ENCODE results near the gene KLHL11. TPM values are rescaled to one million over a fixed set of nuclear protein-coding genes. Genes with fewer than 3 reads are reported as not detected.
A peak's percentile ranks its signal among the peaks of the same experiment; 100 is the strongest.

KLHL11 gene
- total RNA-seq (1 to 10 TPM; 2.1 to 3.4 (median 2.5) TPM), polyA plus RNA-seq (1 to 10 TPM; 1.1 to 6.1 (median 1.4) TPM)
- long read RNA-seq, donor 1, partial matches to known transcripts = 0 of 1 reads
- long read RNA-seq, donor 1, other reads (novel, unspliced or antisense) = 1 of 1 reads
- long read RNA-seq, donor 2 = 0 reads

- peak; percentile 91 to 94 for DNase-seq
- H3K27ac ChIP-seq = peak within 1 kb of the TSS; percentile 85
- WGBS, 3 donors = 0 to 1% (median 1%) methylated on average over 79 to 90 of the region's 90 CpGs
- no peaks in the 10 kb centered on the region for H3K27me3 ChIP-seq (ENCODE audit: insufficient read depth in 3 of 3, low read length in 2 of 3)
- peaks cover 2 to 32% of the 10 kb centered on the region in 2 donors for H3K36me3 ChIP-seq (ENCODE audit: insufficient read depth in 1 of 2, low read depth in 1 of 2)
- peaks cover 34% of the 10 kb centered on the region for H3K4me1 ChIP-seq
- TF ChIP-seq CTCF (IDR thresholded peaks at IDR 0.05) = no peak
- peak; percentile 97 to 98 (median 97) for ATAC-seq
- intact Hi-C loops (cut with DNase I) = no loop called here
- no peaks in the 10 kb centered on the region for H3K9me3 ChIP-seq
- peak within 1 kb of the TSS; percentile 86 for H3K4me3 ChIP-seq
These were observed at the start of gene KLHL11 for GRCh38 chr17:41864836-41865595. KLHL11 (minus strand) TSS chr17:41865423; CDS start chr17:41865370, 53 bp downstream.

- H3K27ac ChIP-seq = no peak overlapping the region
- no peaks in the 10 kb centered on the region for H3K27me3 ChIP-seq (ENCODE audit: insufficient read depth in 3 of 3, low read length in 2 of 3)
- DNase-seq (no peak), ATAC-seq (no peak)
- no peaks in the 10 kb centered on the region for H3K9me3 ChIP-seq
- WGBS, 3 donors = 83 to 89% (median 87%) methylated on average over 5 of the region's 5 CpGs
- no peak overlapping the region for H3K4me3 ChIP-seq
- intact Hi-C loops (cut with DNase I) = no loop called here
- H3K4me1 ChIP-seq = peaks cover 14% of the 10 kb centered on the region
- TF ChIP-seq CTCF (IDR thresholded peaks at IDR 0.05) = no peak
- peaks cover 0 to 36% of the 10 kb centered on the region in 2 donors for H3K36me3 ChIP-seq (ENCODE audit: insufficient read depth in 1 of 2, low read depth in 1 of 2)
These were observed 49.8 kb upstream of the KLHL11 start for GRCh38 chr17:41915020-41915419.

GRCh38 chr17:41914358-41914766 is 49.1 kb upstream of the KLHL11 start:
- intact Hi-C loops (cut with DNase I) = no loop called here
- WGBS, 3 donors = 66 to 69% (median 68%) methylated on average over 6 of the region's 6 CpGs
- no peak for DNase-seq
- H3K9me3 ChIP-seq = no peaks in the 10 kb centered on the region
- peaks cover 7% of the 10 kb centered on the region for H3K4me1 ChIP-seq
- H3K36me3 ChIP-seq (ENCODE audit: insufficient read depth in 1 of 2, low read depth in 1 of 2) = peaks cover 0 to 43% of the 10 kb centered on the region in 2 donors
- no peak overlapping the region for H3K27ac ChIP-seq
- H3K27me3 ChIP-seq (ENCODE audit: insufficient read depth in 3 of 3, low read length in 2 of 3) = no peaks in the 10 kb centered on the region
- ATAC-seq = no peak
- TF ChIP-seq CTCF (IDR thresholded peaks at IDR 0.05) = no peak
- no peak overlapping the region for H3K4me3 ChIP-seq

- no peak for DNase-seq
- H3K27me3 ChIP-seq (ENCODE audit: insufficient read depth in 3 of 3, low read length in 2 of 3) = no peaks in the 10 kb centered on the region
- WGBS, 3 donors = 87 to 98% (median 94%) methylated on average over 4 of the region's 4 CpGs
- no peak overlapping the region for H3K27ac ChIP-seq
- H3K9me3 ChIP-seq = no peaks in the 10 kb centered on the region
- no peak for ATAC-seq
- no peak overlapping the region for H3K4me3 ChIP-seq
- no peak for TF ChIP-seq CTCF (IDR thresholded peaks at IDR 0.05)
- peaks cover 5% of the 10 kb centered on the region for H3K4me1 ChIP-seq
- H3K36me3 ChIP-seq (ENCODE audit: insufficient read depth in 1 of 2, low read depth in 1 of 2) = peaks cover 0 to 48% of the 10 kb centered on the region in 2 donors
- intact Hi-C loops (cut with DNase I) = no loop called here
These were observed 48.6 kb upstream of the KLHL11 start for GRCh38 chr17:41913798-41914197.
